Liver (tissue), 3 donors: ENCODE measurements around the gene ACLY.

Experiments
- EGR1 ChIP-seq, 2 donors: IDR thresholded peaks; 2 replicates each; pipeline ENCODE4 v1.6.1; 2016 to 2018; ENCODE audit warnings: antibody characterized with exemption in 2 of 2, low read depth in 2 of 2
- GABPA ChIP-seq, 2 donors: IDR thresholded peaks in 1 of 2; conservative IDR thresholded peaks in 1 of 2; 2 replicates each; pipeline ENCODE4 v1.6.1; 2016; ENCODE audit warnings: antibody characterized with exemption in 2 of 2, mild to moderate bottlenecking in 1 of 2, moderate library complexity in 1 of 2
- HNF4G ChIP-seq: IDR thresholded peaks from 2 replicates; pipeline ENCODE4 v1.6.1; 2016; ENCODE audit warnings: antibody characterized with exemption
- RAD21 ChIP-seq, 2 donors: IDR thresholded peaks; 2 replicates each; pipeline ENCODE4 v1.6.1; 2016; ENCODE audit warnings: antibody characterized with exemption in 2 of 2, mild to moderate bottlenecking in 2 of 2
- RXRA ChIP-seq, 2 donors: IDR thresholded peaks; 2 replicates each; pipeline ENCODE4 v1.6.1; 2017 to 2018; ENCODE audit warnings: antibody characterized with exemption in 2 of 2, mild to moderate bottlenecking in 1 of 2
- TAF1 ChIP-seq: conservative IDR thresholded peaks from 2 replicates; pipeline ENCODE4 v1.6.1; 2016; ENCODE audit warnings: antibody characterized with exemption, mild to moderate bottlenecking
- TF ChIP-seq, protein P1 (sequence below): fragments of 150-350 bp; IDR thresholded peaks from 2 replicates; pipeline ENCODE4 v1.5.1; 2017; ENCODE audit warnings: improper control_type of control experiment, low read depth, low read length; ENCODE audit not compliant: missing input control
- TF ChIP-seq, protein P2 (sequence below): IDR thresholded peaks from 2 replicates; pipeline ENCODE4 v1.6.1; 2016; ENCODE audit warnings: antibody characterized with exemption
- TF ChIP-seq, protein P3 (sequence below): IDR thresholded peaks from 2 replicates; pipeline ENCODE4 v1.6.1; 2016; ENCODE audit warnings: antibody characterized with exemption
- donor health status: healthy.
- donor health status: healthy.

DNA sequence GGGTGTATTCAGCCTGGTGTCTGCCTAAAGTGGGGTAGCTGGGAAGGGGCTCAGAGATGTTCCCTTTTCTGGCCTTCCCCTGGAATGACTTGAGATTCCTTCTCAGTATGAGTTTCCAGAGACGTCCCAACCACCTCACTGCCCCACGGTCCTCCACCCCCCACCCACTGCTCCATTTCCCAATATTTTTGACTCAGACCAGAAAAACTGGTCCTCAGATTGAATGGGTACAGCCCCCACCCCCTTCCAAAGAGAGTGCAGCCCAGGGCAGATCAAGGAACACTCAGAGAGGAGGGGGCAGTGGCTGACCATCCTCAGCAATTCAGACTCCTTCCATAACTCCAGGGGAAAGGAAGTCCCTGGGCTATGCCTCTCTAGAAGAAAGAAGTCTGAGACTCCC, 3.2 kb downstream of the ACLY start:
- TF ChIP-seq, protein P1, sequence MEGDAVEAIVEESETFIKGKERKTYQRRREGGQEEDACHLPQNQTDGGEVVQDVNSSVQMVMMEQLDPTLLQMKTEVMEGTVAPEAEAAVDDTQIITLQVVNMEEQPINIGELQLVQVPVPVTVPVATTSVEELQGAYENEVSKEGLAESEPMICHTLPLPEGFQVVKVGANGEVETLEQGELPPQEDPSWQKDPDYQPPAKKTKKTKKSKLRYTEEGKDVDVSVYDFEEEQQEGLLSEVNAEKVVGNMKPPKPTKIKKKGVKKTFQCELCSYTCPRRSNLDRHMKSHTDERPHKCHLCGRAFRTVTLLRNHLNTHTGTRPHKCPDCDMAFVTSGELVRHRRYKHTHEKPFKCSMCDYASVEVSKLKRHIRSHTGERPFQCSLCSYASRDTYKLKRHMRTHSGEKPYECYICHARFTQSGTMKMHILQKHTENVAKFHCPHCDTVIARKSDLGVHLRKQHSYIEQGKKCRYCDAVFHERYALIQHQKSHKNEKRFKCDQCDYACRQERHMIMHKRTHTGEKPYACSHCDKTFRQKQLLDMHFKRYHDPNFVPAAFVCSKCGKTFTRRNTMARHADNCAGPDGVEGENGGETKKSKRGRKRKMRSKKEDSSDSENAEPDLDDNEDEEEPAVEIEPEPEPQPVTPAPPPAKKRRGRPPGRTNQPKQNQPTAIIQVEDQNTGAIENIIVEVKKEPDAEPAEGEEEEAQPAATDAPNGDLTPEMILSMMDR: no peak
- TF ChIP-seq HNF4G (no peak), RAD21 (IDR thresholded peaks at IDR 0.05) (no peak), TAF1 (no peak), GABPA (IDR thresholded peaks at IDR 0.05 in 1 of 2, conservative IDR thresholded peaks at IDR 0.05 in 1 of 2) (no peak), RXRA (IDR thresholded peaks at IDR 0.05) (no peak), EGR1 (IDR thresholded peaks at IDR 0.05; ENCODE audit: low read depth in 2 of 2) (no peak)
- TF ChIP-seq, protein P2, sequence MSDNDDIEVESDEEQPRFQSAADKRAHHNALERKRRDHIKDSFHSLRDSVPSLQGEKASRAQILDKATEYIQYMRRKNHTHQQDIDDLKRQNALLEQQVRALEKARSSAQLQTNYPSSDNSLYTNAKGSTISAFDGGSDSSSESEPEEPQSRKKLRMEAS: no peak
- TF ChIP-seq, protein P3, sequence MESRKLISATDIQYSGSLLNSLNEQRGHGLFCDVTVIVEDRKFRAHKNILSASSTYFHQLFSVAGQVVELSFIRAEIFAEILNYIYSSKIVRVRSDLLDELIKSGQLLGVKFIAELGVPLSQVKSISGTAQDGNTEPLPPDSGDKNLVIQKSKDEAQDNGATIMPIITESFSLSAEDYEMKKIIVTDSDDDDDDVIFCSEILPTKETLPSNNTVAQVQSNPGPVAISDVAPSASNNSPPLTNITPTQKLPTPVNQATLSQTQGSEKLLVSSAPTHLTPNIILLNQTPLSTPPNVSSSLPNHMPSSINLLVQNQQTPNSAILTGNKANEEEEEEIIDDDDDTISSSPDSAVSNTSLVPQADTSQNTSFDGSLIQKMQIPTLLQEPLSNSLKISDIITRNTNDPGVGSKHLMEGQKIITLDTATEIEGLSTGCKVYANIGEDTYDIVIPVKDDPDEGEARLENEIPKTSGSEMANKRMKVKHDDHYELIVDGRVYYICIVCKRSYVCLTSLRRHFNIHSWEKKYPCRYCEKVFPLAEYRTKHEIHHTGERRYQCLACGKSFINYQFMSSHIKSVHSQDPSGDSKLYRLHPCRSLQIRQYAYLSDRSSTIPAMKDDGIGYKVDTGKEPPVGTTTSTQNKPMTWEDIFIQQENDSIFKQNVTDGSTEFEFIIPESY: no peak
